ENCODE results near the gene MPDZ.

- TF ChIP-seq POLR2A (IDR thresholded peaks at IDR 0.05) (no peak), CTCF (IDR thresholded peaks at IDR 0.05) (no peak)
These were observed 168.6 kb downstream of the MPDZ start for GRCh38 chr9:13110766-13111417.
